ENCODE results near the gene LENG9.
"Not testable (repeated sequence)": the region's sequence is repeated elsewhere in the genome, so short reads cannot be mapped to it uniquely, and the experiment has no call there.

LENG9 gene

GRCh38 chr19:54495284-54495683, 31.7 kb upstream of the LENG9 start:
- H3K27ac ChIP-seq (ENCODE audit: low read depth, low read length); H3K4me1 ChIP-seq (ENCODE audit: control insufficient read depth, insufficient read depth, low read length); H3K36me3 ChIP-seq (ENCODE audit: control insufficient read depth, insufficient read depth, low read length); H3K9me3 ChIP-seq (ENCODE audit: control insufficient read depth, insufficient read depth, low read depth, low read length); H3K4me3 ChIP-seq (ENCODE audit: low read depth, low read length); H3K9ac ChIP-seq (ENCODE audit: low read length): not testable (repeated sequence)
- peaks cover 28% of the 10 kb centered on the region for H3K27me3 ChIP-seq (ENCODE audit: control insufficient read depth, insufficient read depth, low read length)

GRCh38 chr19:54493967-54494585, 30.5 kb upstream of the LENG9 start:
- Histone ChIP-seq H3K27ac (ENCODE audit: low read depth, low read length) (no peak overlapping the region), H3K4me3 (ENCODE audit: low read depth, low read length) (no peak overlapping the region), H3K9me3 (ENCODE audit: control insufficient read depth, insufficient read depth, low read depth, low read length) (peaks cover 9% of the 10 kb centered on the region; the same call in 1 of the 2 replicates), H3K36me3 (ENCODE audit: control insufficient read depth, insufficient read depth, low read length) (no peaks in the 10 kb centered on the region), H3K27me3 (ENCODE audit: control insufficient read depth, insufficient read depth, low read length) (peaks cover 35% of the 10 kb centered on the region), H3K9ac (ENCODE audit: low read length) (no peak overlapping the region), H3K4me1 (ENCODE audit: control insufficient read depth, insufficient read depth, low read length) (peaks cover 4% of the 10 kb centered on the region; the same call in 1 of the 2 replicates)

DNA sequence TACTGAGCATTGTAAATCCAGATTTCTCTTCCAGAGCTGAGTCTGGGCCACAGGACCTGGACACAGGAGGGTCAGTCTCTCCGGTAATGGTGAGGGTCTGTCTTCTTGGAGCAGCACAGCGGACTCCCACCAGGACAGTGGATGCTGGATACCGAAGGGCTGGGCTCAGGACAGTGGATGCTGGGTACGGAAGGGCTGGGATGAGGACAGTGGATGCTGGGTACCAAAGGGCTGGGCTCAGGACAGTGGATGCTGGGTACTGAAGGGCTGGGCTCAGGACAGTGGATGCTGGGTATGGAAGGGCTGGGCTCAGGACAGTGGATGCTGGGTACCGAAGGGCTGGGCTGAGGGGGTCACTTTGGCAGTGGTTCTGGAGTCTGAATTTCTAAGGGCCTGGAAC, 29.5 kb upstream of the LENG9 start:
- H3K27ac ChIP-seq (ENCODE audit: low read depth, low read length); H3K4me3 ChIP-seq (ENCODE audit: low read depth, low read length); H3K9me3 ChIP-seq (ENCODE audit: control insufficient read depth, insufficient read depth, low read depth, low read length); H3K4me1 ChIP-seq (ENCODE audit: control insufficient read depth, insufficient read depth, low read length); H3K36me3 ChIP-seq (ENCODE audit: control insufficient read depth, insufficient read depth, low read length); H3K9ac ChIP-seq (ENCODE audit: low read length): not testable (repeated sequence)
- H3K27me3 ChIP-seq (ENCODE audit: control insufficient read depth, insufficient read depth, low read length), result peaks cover 35% of the 10 kb centered on the region

- Histone ChIP-seq H3K36me3 (ENCODE audit: control insufficient read depth, insufficient read depth, low read length) (no peaks in the 10 kb centered on the region), H3K4me3 (ENCODE audit: low read depth, low read length) (no peak overlapping the region), H3K9ac (ENCODE audit: low read length) (no peak overlapping the region), H3K4me1 (ENCODE audit: control insufficient read depth, insufficient read depth, low read length) (peaks cover 4% of the 10 kb centered on the region; the same call in 1 of the 2 replicates), H3K27me3 (ENCODE audit: control insufficient read depth, insufficient read depth, low read length) (peaks cover 35% of the 10 kb centered on the region), H3K9me3 (ENCODE audit: control insufficient read depth, insufficient read depth, low read depth, low read length) (peaks cover 9% of the 10 kb centered on the region; the same call in 1 of the 2 replicates), H3K27ac (ENCODE audit: low read depth, low read length) (no peak overlapping the region)
Observed at GRCh38 chr19:54492568-54492967, 29.0 kb upstream of the LENG9 start.

- Histone ChIP-seq H3K27ac (ENCODE audit: low read depth, low read length) (no peak overlapping the region), H3K9ac (ENCODE audit: low read length) (no peak overlapping the region), H3K36me3 (ENCODE audit: control insufficient read depth, insufficient read depth, low read length) (no peaks in the 10 kb centered on the region), H3K27me3 (ENCODE audit: control insufficient read depth, insufficient read depth, low read length) (peaks cover 32% of the 10 kb centered on the region), H3K4me3 (ENCODE audit: low read depth, low read length) (no peak overlapping the region), H3K9me3 (ENCODE audit: control insufficient read depth, insufficient read depth, low read depth, low read length) (peaks cover 3% of the 10 kb centered on the region; the same call in 1 of the 2 replicates), H3K4me1 (ENCODE audit: control insufficient read depth, insufficient read depth, low read length) (peaks cover 4% of the 10 kb centered on the region; the same call in 1 of the 2 replicates)
Observed at GRCh38 chr19:54489766-54490165, 26.2 kb upstream of the LENG9 start.

DNA sequence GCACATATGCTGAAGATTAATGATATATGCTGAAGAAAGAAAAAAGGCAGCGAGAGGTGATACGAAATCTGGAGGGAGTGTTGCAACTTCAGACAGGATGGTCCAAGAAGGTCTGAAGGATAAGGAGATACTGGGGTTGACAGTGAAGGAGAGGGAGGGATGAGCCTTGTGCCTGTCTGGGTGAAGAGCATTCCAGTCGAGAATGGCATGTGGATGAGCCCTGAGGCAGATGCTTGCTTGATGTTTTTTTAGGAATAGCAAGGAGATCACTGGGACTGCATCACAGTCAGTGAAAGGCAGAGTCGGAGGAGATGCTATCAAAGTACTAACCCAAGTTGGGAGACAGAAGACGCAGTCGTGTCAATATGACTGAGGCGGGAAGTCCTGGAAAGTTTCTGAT, 25.8 kb upstream of the LENG9 start:
- peaks cover 4% of the 10 kb centered on the region; the same call in 1 of the 2 replicates for H3K4me1 ChIP-seq (ENCODE audit: control insufficient read depth, insufficient read depth, low read length)
- no peak overlapping the region for H3K4me3 ChIP-seq (ENCODE audit: low read depth, low read length)
- no peak overlapping the region for H3K27ac ChIP-seq (ENCODE audit: low read depth, low read length)
- no peak overlapping the region for H3K9ac ChIP-seq (ENCODE audit: low read length)
- no peaks in the 10 kb centered on the region for H3K36me3 ChIP-seq (ENCODE audit: control insufficient read depth, insufficient read depth, low read length)
- H3K9me3 ChIP-seq (ENCODE audit: control insufficient read depth, insufficient read depth, low read depth, low read length), result peaks cover 3% of the 10 kb centered on the region; the same call in 1 of the 2 replicates
- peaks cover 32% of the 10 kb centered on the region for H3K27me3 ChIP-seq (ENCODE audit: control insufficient read depth, insufficient read depth, low read length)

DNA sequence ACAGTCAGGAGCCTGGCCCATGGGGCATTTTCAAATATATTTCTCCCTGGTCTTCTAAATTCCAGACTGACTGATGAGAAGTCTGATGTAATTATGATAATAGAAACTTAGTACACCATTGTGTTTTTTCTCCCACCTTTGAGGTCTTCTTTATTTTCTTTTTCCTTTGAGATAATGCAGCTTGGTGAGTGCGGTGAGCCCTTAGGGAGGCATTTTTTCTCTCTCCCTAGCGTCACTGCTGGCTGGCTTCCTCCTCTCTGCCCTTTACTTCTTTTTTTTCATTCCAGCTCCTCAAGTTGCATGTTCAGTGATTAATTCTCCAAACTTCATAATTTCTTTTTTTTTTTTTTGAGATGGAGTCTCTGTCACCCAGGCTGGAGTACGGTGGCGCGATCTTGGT, 22.3 kb upstream of the LENG9 start:
- Histone ChIP-seq H3K36me3 (ENCODE audit: control insufficient read depth, insufficient read depth, low read length) (no peaks in the 10 kb centered on the region), H3K9ac (ENCODE audit: low read length) (no peak overlapping the region), H3K9me3 (ENCODE audit: control insufficient read depth, insufficient read depth, low read depth, low read length) (no peaks in the 10 kb centered on the region; the same call in 1 of the 2 replicates), H3K4me1 (ENCODE audit: control insufficient read depth, insufficient read depth, low read length) (peaks cover 4% of the 10 kb centered on the region; the same call in 1 of the 2 replicates), H3K27ac (ENCODE audit: low read depth, low read length) (no peak overlapping the region), H3K27me3 (ENCODE audit: control insufficient read depth, insufficient read depth, low read length) (peaks cover 17% of the 10 kb centered on the region), H3K4me3 (ENCODE audit: low read depth, low read length) (no peak overlapping the region)

DNA sequence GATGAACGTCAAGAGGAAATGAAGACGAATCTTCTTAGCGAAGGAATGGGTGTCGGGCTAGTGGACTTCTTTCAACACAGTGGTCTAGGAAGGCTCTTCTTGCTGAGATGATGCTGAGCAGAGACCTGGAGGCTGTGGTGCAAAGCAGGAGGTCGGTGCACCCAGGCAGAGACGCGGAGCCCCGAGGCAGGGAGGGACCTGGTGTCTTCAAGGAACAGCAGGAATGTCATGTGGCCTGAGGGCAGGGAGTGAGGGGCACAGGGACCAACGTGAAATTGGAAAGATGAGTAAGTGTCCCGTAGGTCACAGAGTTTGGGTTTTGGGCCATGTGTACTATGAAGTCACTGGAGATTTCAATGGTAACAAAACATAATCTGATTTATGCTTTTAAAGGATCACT, 20.9 kb upstream of the LENG9 start:
- H3K9me3 ChIP-seq (ENCODE audit: control insufficient read depth, insufficient read depth, low read depth, low read length), result no peaks in the 10 kb centered on the region; the same call in 1 of the 2 replicates
- H3K27me3 ChIP-seq (ENCODE audit: control insufficient read depth, insufficient read depth, low read length), result peaks cover 3% of the 10 kb centered on the region; the same call in 1 of the 2 replicates
- no peak overlapping the region for H3K4me3 ChIP-seq (ENCODE audit: low read depth, low read length)
- H3K36me3 ChIP-seq (ENCODE audit: control insufficient read depth, insufficient read depth, low read length), result no peaks in the 10 kb centered on the region
- no peak overlapping the region for H3K27ac ChIP-seq (ENCODE audit: low read depth, low read length)
- no peak overlapping the region for H3K9ac ChIP-seq (ENCODE audit: low read length)
- no peaks in the 10 kb centered on the region; the same call in 1 of the 2 replicates for H3K4me1 ChIP-seq (ENCODE audit: control insufficient read depth, insufficient read depth, low read length)

DNA sequence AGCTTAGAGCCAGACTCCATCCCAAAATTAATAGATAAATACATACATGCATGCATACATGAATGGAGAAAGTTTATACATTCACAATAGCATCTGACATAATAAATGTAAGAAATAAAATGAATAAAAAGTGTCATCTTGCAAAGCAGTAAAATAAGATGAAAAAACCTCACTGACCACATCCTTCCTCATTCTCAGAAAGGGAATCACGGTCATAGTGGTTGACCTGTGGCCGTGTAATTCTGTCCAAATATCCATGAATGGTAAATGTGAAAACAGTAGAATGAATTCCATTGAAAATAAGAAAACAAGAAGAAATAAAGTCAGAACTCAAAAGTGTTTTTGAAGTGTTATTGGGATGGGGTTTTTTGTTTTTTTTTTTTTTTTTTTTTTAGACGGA, 19.3 kb upstream of the LENG9 start:
- H3K27me3 ChIP-seq (ENCODE audit: control insufficient read depth, insufficient read depth, low read length), result no peaks in the 10 kb centered on the region
- H3K4me1 ChIP-seq (ENCODE audit: control insufficient read depth, insufficient read depth, low read length), result no peaks in the 10 kb centered on the region
- no peak overlapping the region for H3K9ac ChIP-seq (ENCODE audit: low read length)
- H3K27ac ChIP-seq (ENCODE audit: low read depth, low read length), result no peak overlapping the region
- H3K36me3 ChIP-seq (ENCODE audit: control insufficient read depth, insufficient read depth, low read length), result no peaks in the 10 kb centered on the region
- no peak overlapping the region for H3K4me3 ChIP-seq (ENCODE audit: low read depth, low read length)
- no peaks in the 10 kb centered on the region for H3K9me3 ChIP-seq (ENCODE audit: control insufficient read depth, insufficient read depth, low read depth, low read length)

DNA sequence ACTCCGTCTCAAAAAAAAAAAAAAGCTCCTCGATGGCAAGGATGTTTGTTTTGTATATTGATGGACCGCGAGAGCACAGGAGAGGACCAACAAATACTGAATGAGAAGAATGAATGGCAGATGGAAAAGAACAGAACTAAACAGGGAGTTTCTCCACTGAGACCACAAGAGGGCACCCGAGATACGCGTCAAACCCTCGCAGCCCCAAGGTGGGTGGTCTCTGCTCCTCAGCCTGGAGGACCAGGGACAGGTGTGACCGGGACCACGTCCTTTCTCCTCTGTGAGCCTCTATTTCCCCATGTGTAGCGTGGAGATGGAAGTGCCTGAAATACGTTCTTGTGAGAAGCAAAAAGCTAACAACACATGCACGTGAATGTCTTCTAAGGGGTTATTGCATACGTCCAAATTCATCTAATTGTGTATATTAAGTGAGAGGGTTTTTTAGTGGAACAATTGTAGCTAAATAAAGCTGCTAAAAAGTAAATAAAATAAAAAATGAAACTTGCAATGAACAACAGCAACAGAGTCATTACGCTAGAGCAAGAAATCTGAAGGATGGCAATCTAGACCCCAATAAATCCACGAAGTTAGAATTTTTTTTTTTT, 17.9 kb upstream of the LENG9 start:
- Histone ChIP-seq H3K4me1 (ENCODE audit: control insufficient read depth, insufficient read depth, low read length) (no peaks in the 10 kb centered on the region), H3K36me3 (ENCODE audit: control insufficient read depth, insufficient read depth, low read length) (no peaks in the 10 kb centered on the region), H3K27me3 (ENCODE audit: control insufficient read depth, insufficient read depth, low read length) (no peaks in the 10 kb centered on the region), H3K9me3 (ENCODE audit: control insufficient read depth, insufficient read depth, low read depth, low read length) (no peaks in the 10 kb centered on the region), H3K9ac (ENCODE audit: low read length) (no peak overlapping the region), H3K27ac (ENCODE audit: low read depth, low read length) (no peak overlapping the region), H3K4me3 (ENCODE audit: low read depth, low read length) (no peak overlapping the region)

DNA sequence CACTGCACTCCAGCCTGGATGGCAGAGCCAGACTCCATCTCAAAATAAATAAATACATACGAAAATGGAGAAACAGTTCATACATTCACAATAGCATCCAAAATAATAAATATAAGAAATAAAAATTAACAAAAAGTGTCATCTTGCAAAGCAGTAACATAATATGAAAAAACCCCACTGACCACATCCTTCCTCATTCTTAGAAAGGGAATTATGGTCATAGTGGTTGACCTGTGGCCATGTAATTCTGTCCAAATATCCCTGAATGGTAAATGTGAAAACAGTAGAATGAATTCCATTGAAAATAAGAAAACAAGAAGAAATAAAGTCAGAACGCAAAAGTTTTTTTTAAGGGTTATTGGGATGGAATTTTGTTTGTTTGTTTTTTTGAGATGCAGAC, 16.5 kb upstream of the LENG9 start:
- Histone ChIP-seq H3K9me3 (ENCODE audit: control insufficient read depth, insufficient read depth, low read depth, low read length) (no peaks in the 10 kb centered on the region), H3K4me3 (ENCODE audit: low read depth, low read length) (no peak overlapping the region), H3K27me3 (ENCODE audit: control insufficient read depth, insufficient read depth, low read length) (no peaks in the 10 kb centered on the region), H3K4me1 (ENCODE audit: control insufficient read depth, insufficient read depth, low read length) (no peaks in the 10 kb centered on the region), H3K9ac (ENCODE audit: low read length) (no peak overlapping the region), H3K27ac (ENCODE audit: low read depth, low read length) (no peak overlapping the region), H3K36me3 (ENCODE audit: control insufficient read depth, insufficient read depth, low read length) (no peaks in the 10 kb centered on the region)
